GM18861 (cell line): ENCODE data around the gene CRLF2.
"Not testable (repeated sequence)": the region's sequence is repeated elsewhere in the genome, so short reads cannot be mapped to it uniquely, and the experiment has no call there.

Source experiments
- ATAC-seq: cut with Tn5 transposase; IDR thresholded peaks from one replicate; pipeline ENCODE4 v1.9.1; 2021; ENCODE audit not compliant: unreplicated experiment

CRLF2 gene

DNA sequence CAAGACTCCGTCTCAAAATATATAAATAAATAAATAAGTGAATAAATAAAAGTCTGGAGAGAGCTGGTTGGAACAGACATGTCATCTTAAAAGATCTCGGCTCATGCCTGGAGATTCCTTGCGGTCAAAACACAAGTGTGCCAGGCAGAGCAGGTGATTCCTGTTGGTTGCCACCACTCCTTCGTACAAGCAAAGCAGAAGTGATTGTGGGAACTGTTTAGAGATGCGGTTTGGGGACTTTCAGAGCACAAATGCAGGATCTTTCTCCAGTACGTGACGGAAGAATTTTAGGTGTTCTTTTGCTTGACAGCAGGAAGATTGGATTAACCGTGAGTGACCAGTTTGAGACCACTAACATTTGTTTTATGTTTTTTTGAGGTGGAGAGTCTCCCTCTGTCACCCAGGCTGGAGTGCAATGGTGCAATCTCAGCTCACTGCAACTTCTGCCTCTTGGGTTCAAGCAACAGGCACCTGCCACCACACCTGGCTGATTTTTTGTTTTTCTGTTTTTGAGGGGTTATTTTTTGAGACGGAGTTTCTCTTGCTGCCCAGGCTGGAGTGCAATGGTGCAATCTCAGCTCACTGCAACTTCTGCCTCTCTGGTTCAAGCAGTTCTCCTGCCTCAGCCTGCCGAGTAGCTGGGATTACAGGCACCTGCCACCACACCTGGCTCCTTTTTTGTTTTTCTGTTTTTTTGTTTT lies 2.8 kb upstream of the CRLF2 start:
- ATAC-seq = no peak

- no peak for ATAC-seq
These were observed 1.5 kb upstream of the CRLF2 start for GRCh38 chrX:1213971-1214370.

- ATAC-seq = no peak
These were observed 1.6 kb downstream of the CRLF2 start for GRCh38 chrX:1210844-1211243.

DNA sequence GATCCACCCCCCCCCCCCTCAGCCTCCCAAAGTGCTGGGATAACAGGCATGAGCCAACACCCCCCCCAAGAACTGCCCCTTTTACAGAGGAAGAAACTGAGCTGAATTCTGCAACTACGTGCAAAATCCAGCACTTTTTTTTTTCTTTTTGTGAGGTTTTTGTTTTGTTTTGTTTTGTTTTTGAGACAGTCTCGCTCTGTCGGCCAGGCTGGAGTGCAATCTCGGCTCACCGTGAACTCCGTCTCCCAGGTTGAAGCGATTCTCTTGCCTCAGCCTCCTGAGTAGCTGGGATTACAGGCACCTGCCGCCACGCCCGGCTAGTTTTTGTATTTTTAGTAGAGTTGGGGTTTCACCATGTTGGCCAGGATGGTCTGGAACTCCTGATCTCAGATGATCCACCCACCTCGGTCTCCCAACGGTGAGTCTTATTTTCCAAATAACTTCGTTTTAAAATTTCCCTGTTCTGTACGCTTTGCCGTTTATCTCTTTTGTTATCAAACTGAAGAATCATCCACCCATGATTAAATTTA lies 4.9 kb downstream of the CRLF2 start:
- ATAC-seq = no peak

GRCh38 chrX:1205681-1206611 lies 6.5 kb downstream of the CRLF2 start:
- ATAC-seq = no peak

GRCh38 chrX:1202251-1202650 lies 10.2 kb downstream of the CRLF2 start:
- no peak for ATAC-seq

DNA sequence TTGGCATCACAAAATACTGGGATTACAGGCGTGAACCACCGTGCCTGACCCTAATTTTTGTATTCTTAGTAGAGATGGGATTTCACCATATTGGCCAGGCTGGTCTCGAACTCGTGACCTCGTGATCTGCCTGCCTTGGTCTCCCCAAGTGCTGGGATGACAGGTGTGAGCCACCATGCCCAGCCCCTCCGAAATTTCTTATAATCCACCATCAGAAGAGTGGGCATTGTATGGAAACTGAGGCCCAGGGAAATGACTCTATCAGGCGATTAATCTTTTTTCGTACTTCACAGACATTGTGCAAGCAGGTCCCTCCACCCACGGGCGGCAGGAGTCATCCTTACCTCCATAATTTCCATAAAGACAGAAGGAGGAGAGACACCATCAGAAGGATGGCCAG lies 16.0 kb downstream of the CRLF2 start:
- no peak for ATAC-seq

- ATAC-seq = not testable (repeated sequence)
These were observed 20.3 kb downstream of the CRLF2 start for GRCh38 chrX:1192196-1192595.

DNA sequence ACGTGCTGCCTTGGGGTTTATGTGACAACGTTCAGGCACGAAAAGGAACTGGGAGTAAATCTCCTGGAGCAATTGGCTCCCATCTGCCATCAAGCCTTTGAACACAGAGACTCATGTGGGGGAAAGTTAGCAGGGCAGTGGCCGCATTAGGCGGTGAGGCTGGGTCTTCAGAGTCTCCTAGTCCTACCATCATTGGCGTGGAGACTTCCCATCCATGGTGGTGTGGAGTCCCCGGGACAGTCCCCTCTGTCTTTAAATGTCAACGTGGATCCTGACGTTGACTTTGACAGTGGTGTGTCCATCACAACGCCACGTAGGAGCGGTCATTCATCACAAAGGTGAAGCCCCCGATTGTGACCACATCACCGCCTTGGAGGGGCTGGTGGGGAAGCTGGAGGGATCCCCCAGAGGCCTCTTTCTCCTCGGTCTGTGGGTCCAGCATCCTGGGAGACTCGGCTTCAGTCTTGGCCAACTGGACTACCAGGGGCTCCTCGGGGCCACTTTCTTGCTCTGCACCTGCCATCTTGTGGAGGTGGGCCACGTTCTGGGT lies 21.8 kb downstream of the CRLF2 start:
- ATAC-seq = no peak

GRCh38 chrX:1185561-1185960 lies 26.9 kb downstream of the CRLF2 start:
- ATAC-seq = no peak

DNA sequence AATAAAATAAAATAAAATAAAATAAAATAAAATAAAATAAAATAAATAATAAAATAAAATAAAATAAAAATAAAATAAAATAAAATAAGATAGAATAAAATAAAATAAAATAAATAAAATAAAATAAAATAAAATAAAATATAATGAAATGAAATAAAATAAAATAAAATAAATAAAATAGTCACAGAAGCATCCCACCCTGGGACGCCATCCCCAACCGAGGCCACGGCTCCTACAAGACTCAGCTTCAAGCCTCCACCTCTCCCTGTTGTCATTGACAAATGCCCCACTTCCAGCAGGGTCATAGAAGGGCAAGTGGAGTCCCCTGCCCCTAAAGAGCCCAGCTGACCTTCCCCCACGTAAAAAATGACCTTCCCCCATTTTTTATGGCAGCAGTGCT lies 30.2 kb downstream of the CRLF2 start:
- ATAC-seq = no peak

DNA sequence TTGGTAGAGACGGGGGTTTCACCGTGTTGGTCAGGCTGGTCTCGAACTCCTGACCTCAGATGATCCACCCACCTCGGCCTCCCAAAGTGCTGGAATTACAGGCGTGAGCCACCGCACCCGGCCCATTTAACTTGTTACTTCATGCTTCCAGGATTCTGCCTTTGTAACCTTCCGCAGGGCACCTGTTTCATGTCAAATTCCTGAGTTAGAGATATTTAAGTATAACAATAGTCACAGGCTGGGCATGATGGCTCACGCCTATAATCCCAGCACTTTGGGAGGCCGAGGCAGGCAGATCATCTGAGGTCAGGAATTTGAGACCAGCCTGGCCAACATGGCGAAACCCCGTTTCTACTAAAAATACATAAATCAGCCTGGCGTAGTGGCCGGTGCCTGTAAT lies 30.8 kb downstream of the CRLF2 start:
- ATAC-seq = not testable (repeated sequence)

DNA sequence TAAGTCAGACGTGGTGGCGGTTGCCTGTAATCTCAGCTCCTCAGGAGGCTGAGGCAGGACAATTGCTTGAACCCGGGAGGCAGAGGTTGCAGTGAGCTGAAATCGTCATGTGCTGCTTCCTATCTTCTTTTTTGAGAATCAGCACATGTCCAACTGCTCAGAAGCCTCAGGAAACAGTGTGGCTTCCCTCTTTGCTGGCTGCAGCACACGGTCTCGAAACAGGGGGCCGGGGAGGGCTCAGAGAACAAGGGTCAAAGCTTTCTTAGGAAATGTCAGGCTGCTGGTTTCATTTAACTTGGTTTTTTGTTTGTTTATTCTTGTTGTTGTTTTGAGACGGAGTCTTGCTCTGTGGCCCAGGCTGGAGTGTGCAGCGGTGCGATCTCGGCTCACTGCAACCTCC lies 31.3 kb downstream of the CRLF2 start:
- no peak for ATAC-seq

GRCh38 chrX:1178580-1179057 lies 33.8 kb downstream of the CRLF2 start:
- ATAC-seq = no peak

- ATAC-seq = not testable (repeated sequence)
These were observed 35.7 kb downstream of the CRLF2 start for GRCh38 chrX:1176531-1177320.

DNA sequence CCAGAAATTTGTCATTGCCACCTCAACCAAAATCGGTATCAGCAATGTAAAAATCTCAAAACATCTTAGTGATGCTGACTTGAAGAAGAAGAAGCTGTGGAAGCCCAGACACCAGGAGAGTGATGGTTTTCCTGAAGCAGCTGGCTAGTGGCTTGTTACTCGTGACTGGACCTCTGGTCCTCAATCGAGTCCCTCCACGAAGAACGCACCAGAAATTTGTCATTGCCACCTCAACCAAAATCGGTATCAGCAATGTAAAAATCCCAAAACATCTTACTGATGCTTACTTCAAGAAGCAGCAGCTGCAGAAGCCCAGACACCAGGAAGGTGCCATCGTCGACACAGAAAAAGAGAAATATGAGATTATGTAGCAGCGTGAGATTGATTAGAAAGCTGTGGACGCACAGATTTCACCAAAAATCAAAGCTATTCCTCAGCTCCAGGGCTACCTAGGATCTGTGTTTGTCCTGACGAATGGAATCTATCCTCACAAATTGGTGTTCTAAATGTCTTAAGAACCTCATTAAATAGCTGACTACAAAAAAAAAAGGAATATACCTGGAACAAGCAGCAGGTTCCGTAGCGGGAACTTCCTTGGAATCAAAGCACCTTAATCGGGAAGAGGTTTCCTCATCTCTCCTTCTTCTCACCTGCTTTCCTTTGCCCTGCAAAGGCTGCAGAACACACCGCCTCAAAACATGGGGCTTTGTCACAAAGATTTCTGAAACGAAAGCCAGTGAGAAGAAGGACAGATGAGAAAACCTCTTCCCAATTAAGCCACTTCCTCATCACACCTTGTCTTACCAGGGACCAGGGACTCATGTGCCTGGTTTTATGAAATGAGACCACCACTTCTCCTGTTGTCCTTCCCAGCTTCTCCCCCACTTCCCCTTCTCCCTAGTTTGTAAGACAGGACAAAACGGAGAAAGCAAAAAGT lies 37.6 kb downstream of the CRLF2 start:
- ATAC-seq = not testable (repeated sequence)

DNA sequence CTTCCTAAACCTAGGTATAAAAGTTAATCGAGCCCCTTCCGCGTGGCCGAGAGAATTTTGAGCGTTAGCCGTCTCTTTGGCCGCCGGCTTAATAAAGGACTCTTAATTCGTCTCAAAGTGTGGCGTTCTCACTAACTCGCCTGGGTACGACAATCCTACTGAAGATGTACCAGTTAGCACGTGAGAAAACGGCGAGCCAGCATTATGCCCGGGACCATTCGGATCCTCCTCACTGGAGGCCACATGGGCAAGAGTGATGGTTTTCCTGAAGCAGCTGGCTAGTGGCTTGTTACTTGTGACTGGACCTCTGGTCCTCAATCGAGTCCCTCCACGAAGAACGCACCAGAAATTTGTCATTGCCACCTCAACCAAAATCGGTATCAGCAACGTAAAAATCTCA lies 39.0 kb downstream of the CRLF2 start:
- not testable (repeated sequence) for ATAC-seq

- no peak for ATAC-seq
These were observed 40.0 kb downstream of the CRLF2 start for GRCh38 chrX:1172496-1172895.

GRCh38 chrX:1171915-1172314 lies 40.5 kb downstream of the CRLF2 start:
- ATAC-seq = not testable (repeated sequence)

DNA sequence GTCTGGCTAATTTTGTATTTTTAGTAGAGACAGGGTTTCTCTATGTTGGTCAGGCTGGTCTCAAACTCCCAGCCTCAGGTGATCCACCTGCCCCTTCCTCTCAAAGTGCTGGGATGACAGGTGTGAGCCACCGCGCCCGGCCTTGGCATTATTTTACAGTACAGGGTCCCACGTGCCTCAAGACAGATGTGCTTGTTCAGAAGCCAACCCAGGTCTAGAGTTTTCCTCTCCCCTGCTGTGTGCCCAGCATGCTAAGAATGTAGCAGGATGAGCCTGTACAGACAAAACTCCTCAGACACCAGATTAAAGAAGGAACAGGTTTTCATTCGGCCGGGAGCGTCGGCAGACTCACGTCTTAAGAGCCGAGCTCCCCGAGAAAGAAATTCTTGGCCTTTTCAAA lies 42.2 kb downstream of the CRLF2 start:
- ATAC-seq = no peak
